GM12878 (cell line): ENCODE measurements around the gene NUFIP1. TPM values are rescaled to one million over a fixed set of nuclear protein-coding genes. Genes with fewer than 3 reads are reported as not detected.

Source experiments
- ATAC-seq: fragments of 200-7000 bp; cut with Tn5 transposase; 3 replicates; pipeline ENCODE4 v1.9.1; 2020; ENCODE audit warnings: mild to moderate bottlenecking, moderate library complexity
- BruUV-seq: library from RNA; stranded (reverse); fragments of 400-500 nt; replicated peaks from 2 replicates; lab custom pipeline; 2021; lab: Mats Ljungman, UMichigan
- CTCF ChIA-PET: fragments of 300-600 bp; sonication (Branson Sonifier 250); formaldehyde crosslinking; extraction: SDS; loops from one replicate; lab custom pipeline; 2021; ENCODE audit warnings: inconsistent platforms; lab: Yijun Ruan, JAX
- POLR2A ChIA-PET: fragments of 350-600 bp; formaldehyde crosslinking; extraction: SDS; loops from one replicate; lab custom pipeline; 2021; ENCODE audit warnings: inconsistent platforms; lab: Charles Lee
- RAD21 ChIA-PET: fragments of 300-600 bp; sonication (Branson Sonifier 250); formaldehyde crosslinking; loops from one replicate; lab custom pipeline; 2023; ENCODE audit warnings: antibody characterized with exemption; ENCODE audit not compliant: unreplicated experiment; lab: Charles Lee
- SMC1A ChIA-PET: fragments of 300-600 bp; sonication (Branson Sonifier 250); formaldehyde crosslinking; loops from one replicate; lab custom pipeline; 2023; ENCODE audit not compliant: unreplicated experiment, uncharacterized antibody; lab: Charles Lee
- DNase-seq: peaks from one replicate; pipeline ENCODE4 v3.0.0-alpha.2; 2011; ENCODE audit warnings: low read depth, low spot score
- FAIRE-seq: peaks from 3 replicates; lab custom pipeline; 2011; peaks lifted over from hg19 to GRCh38; lab: Jason Lieb, UNC
- H2AFZ ChIP-seq: 2 replicates; pipeline ENCODE4 v1.6.0; 2011; ENCODE audit warnings: low read depth, low read length, control low read depth; ENCODE audit not compliant: control insufficient read depth
- H3K27ac ChIP-seq: 2 replicates; pipeline ENCODE4 v1.5.1; 2011; ENCODE audit warnings: control low read depth; ENCODE audit not compliant: control insufficient read depth, insufficient read depth
- H3K27me3 ChIP-seq, 2 experiments: replicated peaks in 1 of 2; 2 replicates each; pipeline versions ENCODE4 v1.6.0 to v1.6.1; 2011; ENCODE audit warnings: low read length in 1 of 2; ENCODE audit not compliant: control insufficient read depth in 2 of 2, insufficient read depth in 2 of 2
- H3K36me3 ChIP-seq, 2 experiments: 2 replicates each; pipeline ENCODE4 v1.5.1; 2011; ENCODE audit warnings: low read length in 1 of 2; ENCODE audit not compliant: control insufficient read depth in 2 of 2, insufficient read depth in 2 of 2
- H3K4me1 ChIP-seq: 2 replicates; pipeline ENCODE4 v1.6.1; 2011; ENCODE audit warnings: mild to moderate bottlenecking, low read length, moderate library complexity, mixed read lengths; ENCODE audit not compliant: control insufficient read depth, insufficient read depth
- H3K4me2 ChIP-seq: 2 replicates; pipeline ENCODE4 v1.6.0; 2011; ENCODE audit warnings: control low read depth; ENCODE audit not compliant: control insufficient read depth, insufficient read depth
- H3K4me3 ChIP-seq: fragments of 200-600 bp; sonication (generic); 2 replicates; pipeline ENCODE4 v1.5.1; 2016
- H3K79me2 ChIP-seq: 2 replicates; pipeline ENCODE4 v1.6.0; 2011; ENCODE audit warnings: low read length; ENCODE audit not compliant: control insufficient read depth, insufficient read depth
- H3K9ac ChIP-seq: 2 replicates; pipeline ENCODE4 v1.8.0; 2011; ENCODE audit warnings: low read length, control low read depth, mixed read lengths; ENCODE audit not compliant: control insufficient read depth, insufficient read depth
- H3K9me3 ChIP-seq: replicated peaks from 3 replicates; pipeline ENCODE4 v1.5.1; 2011; ENCODE audit warnings: mild to moderate bottlenecking, low read length; ENCODE audit not compliant: control insufficient read depth, insufficient read depth
- H4K20me1 ChIP-seq: 2 replicates; pipeline ENCODE4 v1.6.0; 2011; ENCODE audit not compliant: control insufficient read depth, insufficient read depth
- BMI1 ChIP-seq: fragments of 450-650 bp; IDR thresholded peaks from 2 replicates; pipeline ENCODE4 v1.6.1; 2016; ENCODE audit warnings: mild to moderate bottlenecking, moderate library complexity, borderline replicate concordance
- E2F8 ChIP-seq: fragments of 450-650 bp; IDR thresholded peaks from 2 replicates; pipeline ENCODE4 v1.6.1; 2018; ENCODE audit warnings: mild to moderate bottlenecking, low read depth, moderate library complexity; ENCODE audit not compliant: partially characterized antibody
- EZH2 ChIP-seq: IDR thresholded peaks from 2 replicates; pipeline ENCODE4 v1.6.1; 2012; ENCODE audit warnings: low read depth, mild to moderate bottlenecking, control low read depth, inconsistent platforms, low read length, borderline replicate concordance; ENCODE audit not compliant: control insufficient read depth
- HSF1 ChIP-seq: fragments of 150-350 bp; IDR thresholded peaks from 2 replicates; pipeline ENCODE4 v1.6.1; 2014; ENCODE audit warnings: mild to moderate bottlenecking, low read depth, low read length
- MEF2B ChIP-seq: fragments of 450-650 bp; IDR thresholded peaks from 2 replicates; pipeline ENCODE4 v1.6.1; 2018; ENCODE audit warnings: mild to moderate bottlenecking, moderate library complexity; ENCODE audit not compliant: partially characterized antibody, poor library complexity, severe bottlenecking
- NFXL1 ChIP-seq: fragments of 450-650 bp; IDR thresholded peaks from 2 replicates; pipeline ENCODE4 v1.6.1; 2017; ENCODE audit warnings: antibody characterized with exemption, mild to moderate bottlenecking, borderline replicate concordance
- NFYB ChIP-seq: IDR thresholded peaks from 2 replicates; pipeline ENCODE4 v1.6.1; 2011; ENCODE audit warnings: low read depth, mild to moderate bottlenecking, low read length, improper control_type of control experiment, moderate library complexity; ENCODE audit not compliant: insufficient read depth
- RAD51 ChIP-seq: fragments of 450-650 bp; IDR thresholded peaks from 2 replicates; pipeline ENCODE4 v1.6.1; 2016; ENCODE audit warnings: moderate library complexity, mild to moderate bottlenecking, inconsistent platforms
- RB1 ChIP-seq: fragments of 450-650 bp; formaldehyde crosslinking; IDR thresholded peaks from 2 replicates; pipeline ENCODE4 v1.6.1; 2017; ENCODE audit warnings: mild to moderate bottlenecking, borderline replicate concordance
- ZBTB4 ChIP-seq: fragments of 450-650 bp; formaldehyde crosslinking; IDR thresholded peaks from 2 replicates; pipeline ENCODE4 v1.4.0; 2022; ENCODE audit warnings: mild to moderate bottlenecking, moderate library complexity
- WGBS: methylation state at CpG from one replicate; pipeline ENCODE4 v1.1.6; 2016; ENCODE audit warnings: low lambda C conversion rate; ENCODE audit not compliant: insufficient replicate concordance, insufficient coverage; ENCODE audit errors: missing lambda C conversion rate; 5-methylcytosine and 5-hydroxymethylcytosine counted together
- in situ Hi-C: fragments of 300-500 bp; cut with MboI; formaldehyde crosslinking; loops from 9 replicates; pipeline ENCODE4 v1.14.3; 2018; ENCODE audit warnings: mixed read lengths
- intact Hi-C: fragments of 100-400 bp; cut with micrococcal nuclease; formaldehyde crosslinking; loops from one replicate; pipeline ENCODE4 v1.14.2; 2022; ENCODE audit not compliant: unreplicated experiment
- polyA plus RNA-seq, 11 experiments: library from polyadenylated mRNA; depleted of rRNA in 4 of 11; unstranded in 6 of 11; stranded (reverse) in 5 of 11; fragments of >200 nt; fragmentation: Nextera tagmentation in 4 of 11; fragmentation: Illumina TruSeq in 1 of 11; extraction: Ambion mirVana in 4 of 11; extraction: Trizol in 1 of 11; gene quantifications; 1 replicate in 1 of 11; 2 replicates in 10 of 11; pipeline versions ENCODE4 v1.2.1 to v1.2.3, GENCODE V29; 2011 to 2016; ENCODE audit warnings: inconsistent platforms in 2 of 11, missing spikeins in 2 of 11, low read depth in 1 of 11
- total RNA-seq, 4 experiments: library from RNA; depleted of rRNA in 3 of 4; stranded (reverse); fragments of >200 nt in 3 of 4; fragmentation: Illumina TruSeq in 1 of 4; extraction: Trizol in 1 of 4; gene quantifications; 2 replicates each; pipeline versions ENCODE4 v1.2.1 to v1.2.3, GENCODE V29; 2013 to 2021

Gene NUFIP1
- total and polyA plus RNA-seq, 10 of the 15 experiments (the other 5 are each of a cell fraction or from before 2014, with no cell fraction given) = 2.5 to 11.2 (median 7.0) TPM

GRCh38 chr13:44921246-44921877 lies 67.9 kb downstream of the NUFIP1 start:
- H3K9ac ChIP-seq = no peak overlapping the region
- H2AFZ ChIP-seq = no peak overlapping the region
- ChIA-PET SMC1A (interaction anchor here (1.1 kb wide), 1 partner anchor 36 kb away, joined by 5 read pairs; no protein-coding TSS in a partner anchor), POLR2A (interaction anchor here (0.5 kb wide), 1 partner anchor 24 kb away, joined by 3 read pairs; no protein-coding TSS in a partner anchor), CTCF (no interaction called here), RAD21 (no interaction called here)
- H3K79me2 ChIP-seq = no peaks in the 10 kb centered on the region
- H4K20me1 ChIP-seq = no peaks in the 10 kb centered on the region
- ATAC-seq = no peak
- no peaks in the 10 kb centered on the region for H3K9me3 ChIP-seq
- DNase-seq = no peak
- H3K4me3 ChIP-seq = no peak overlapping the region
- no peak overlapping the region for H3K4me2 ChIP-seq
- WGBS = 80% methylated on average over 11 of the region's 11 CpGs
- in situ Hi-C loops (no loop called here), intact Hi-C loops (no loop called here)
- no peak overlapping the region for H3K27ac ChIP-seq
- no TSS peak for BruUV-seq
- 0 out of 4 replicates have a peak, but pooled peaks cover 0 to 3% of the 10 kb centered on the region in 2 experiments for H3K27me3 ChIP-seq
- H3K4me1 ChIP-seq = peaks cover 3% of the 10 kb centered on the region; the same call in 1 of the 2 replicates
- H3K36me3 ChIP-seq = no peaks in the 10 kb centered on the region
- FAIRE-seq = no peak
- TF ChIP-seq MEF2B (no peak), RB1 (no peak), ZBTB4 (CRISPR knock-in tag) (no peak), BMI1 (no peak), HSF1 (no peak), NFXL1 (no peak), RAD51 (no peak), EZH2 (no peak), NFYB (no peak), E2F8 (no peak)
